ENCODE results near the gene EXOC2. TPM values are rescaled to one million over a fixed set of nuclear protein-coding genes. Genes with fewer than 3 reads are reported as not detected.

EXOC2 gene
- total RNA-seq, 2 experiments from 2014 or later = 22.5 to 24.8 TPM

GRCh38 chr6:551405-551804 is 141.5 kb downstream of the EXOC2 start:
- no peaks in the 10 kb centered on the region for H3K36me3 ChIP-seq (ENCODE audit: insufficient read depth, low read length)
- no peak overlapping the region for H3K4me3 ChIP-seq (ENCODE audit: low read depth, low read length, poor library complexity, severe bottlenecking)
- peak; percentile 46 for DNase-seq (ENCODE audit: low spot score)
- ChIA-PET CTCF (ENCODE audit: unreplicated experiment) (interaction anchor here (0.5 to 0.6 kb wide), 2 partner anchors 13 to 396 kb away, joined by 3 read pairs; no protein-coding TSS in a partner anchor), POLR2A (interaction anchor here (0.6 kb wide), 1 partner anchor 255 kb away, joined by 3 read pairs; no protein-coding TSS in a partner anchor)
- no peaks in the 10 kb centered on the region for H4K20me1 ChIP-seq (ENCODE audit: insufficient read depth, low read length)
- no peaks in the 10 kb centered on the region for H3K9me2 ChIP-seq (ENCODE audit: insufficient read depth, low read length)
- no peak overlapping the region for H3K27ac ChIP-seq (ENCODE audit: low read depth, low read length, poor library complexity, severe bottlenecking)
- no peaks in the 10 kb centered on the region for H3K4me1 ChIP-seq (ENCODE audit: insufficient read depth, low read length, poor library complexity, severe bottlenecking)
- H3K4me2 ChIP-seq (ENCODE audit: low read length) = no peak overlapping the region
- BruUV-seq (replicated peaks) = no TSS peak
- no peaks in the 10 kb centered on the region for H3K79me2 ChIP-seq (ENCODE audit: insufficient read depth, low read depth, low read length)
- intact Hi-C loops (cut with micrococcal nuclease; ENCODE audit: unreplicated experiment) = no loop called here
- TF ChIP-seq EZH2phosphoT487 (IDR thresholded peaks at IDR 0.05; ENCODE audit: borderline replicate concordance, low read depth, low read length) (no peak), CTCF (conservative IDR thresholded peaks at IDR 0.05; ENCODE audit: low read length) (peak; percentile 50)
- H3K9me3 ChIP-seq (ENCODE audit: low read length) = no peaks in the 10 kb centered on the region
- H2AFZ ChIP-seq (ENCODE audit: low read length) = no peak overlapping the region

DNA sequence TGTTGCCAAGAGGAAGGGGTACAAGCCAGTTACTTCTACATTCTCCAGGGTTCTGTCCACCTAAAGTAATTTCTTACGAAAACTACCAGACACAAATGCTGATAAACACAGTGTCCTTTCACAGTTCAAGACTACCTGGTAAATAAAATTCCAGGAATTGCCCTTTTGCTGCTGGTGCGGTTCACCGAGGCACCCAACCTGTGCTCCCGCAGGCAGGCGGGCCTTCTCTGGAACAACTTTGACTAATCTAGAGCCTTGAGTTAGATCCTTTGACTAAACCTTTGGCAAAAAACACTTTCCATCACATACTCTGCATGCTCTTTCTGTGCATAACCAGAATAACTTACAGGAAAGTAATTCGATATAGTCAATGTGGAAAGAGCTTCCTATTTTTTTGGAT is 143.0 kb downstream of the EXOC2 start:
- BruUV-seq (replicated peaks) = no TSS peak
- ChIA-PET POLR2A (interaction anchor here (0.5 kb wide), 2 partner anchors 43 to 49 kb away, joined by 3 to 5 read pairs; no protein-coding TSS in a partner anchor), CTCF (ENCODE audit: unreplicated experiment) (no interaction called here)
- Histone ChIP-seq H3K4me1 (ENCODE audit: insufficient read depth, low read length, poor library complexity, severe bottlenecking) (no peaks in the 10 kb centered on the region), H3K27ac (ENCODE audit: low read depth, low read length, poor library complexity, severe bottlenecking) (no peak overlapping the region), H3K36me3 (ENCODE audit: insufficient read depth, low read length) (no peaks in the 10 kb centered on the region), H3K9me2 (ENCODE audit: insufficient read depth, low read length) (no peaks in the 10 kb centered on the region), H2AFZ (ENCODE audit: low read length) (no peak overlapping the region), H3K4me2 (ENCODE audit: low read length) (no peak overlapping the region), H3K9me3 (ENCODE audit: low read length) (no peaks in the 10 kb centered on the region), H3K4me3 (ENCODE audit: low read depth, low read length, poor library complexity, severe bottlenecking) (no peak overlapping the region), H4K20me1 (ENCODE audit: insufficient read depth, low read length) (no peaks in the 10 kb centered on the region), H3K79me2 (ENCODE audit: insufficient read depth, low read depth, low read length) (no peaks in the 10 kb centered on the region)
- TF ChIP-seq EZH2phosphoT487 (IDR thresholded peaks at IDR 0.05; ENCODE audit: borderline replicate concordance, low read depth, low read length) (no peak), CTCF (conservative IDR thresholded peaks at IDR 0.05; ENCODE audit: low read length) (no peak)
- DNase-seq (ENCODE audit: low spot score) = no peak
- intact Hi-C loops (cut with micrococcal nuclease; ENCODE audit: unreplicated experiment) = no loop called here

DNA sequence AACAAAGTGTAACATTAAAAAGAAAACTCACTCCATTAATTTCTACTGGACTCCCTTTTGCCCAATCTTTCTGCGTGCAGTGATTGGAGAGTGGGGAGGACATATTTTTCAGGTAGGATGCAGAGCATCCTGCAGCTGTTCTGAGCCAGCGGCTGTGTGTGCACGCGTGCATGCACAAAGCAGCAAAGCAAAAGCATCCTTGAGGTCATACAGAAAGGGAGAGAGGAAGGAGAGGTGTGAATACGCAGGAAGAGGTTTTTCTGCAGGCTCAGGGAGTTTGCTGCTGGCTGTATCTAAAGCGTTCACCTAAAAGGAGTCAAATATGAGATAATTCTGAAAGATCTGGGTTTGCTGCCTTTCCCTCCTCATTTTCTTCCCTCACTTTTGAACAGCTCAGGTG is 144.4 kb downstream of the EXOC2 start:
- no peaks in the 10 kb centered on the region for H3K9me2 ChIP-seq (ENCODE audit: insufficient read depth, low read length)
- TF ChIP-seq CTCF (conservative IDR thresholded peaks at IDR 0.05; ENCODE audit: low read length) = no peak
- H3K36me3 ChIP-seq (ENCODE audit: insufficient read depth, low read length) = no peaks in the 10 kb centered on the region
- intact Hi-C loops (cut with micrococcal nuclease; ENCODE audit: unreplicated experiment) = no loop called here
- no peaks in the 10 kb centered on the region for H3K9me3 ChIP-seq (ENCODE audit: low read length)
- ChIA-PET POLR2A (no interaction called here), CTCF (ENCODE audit: unreplicated experiment) (no interaction called here)
- BruUV-seq (replicated peaks) = no TSS peak
- H3K4me2 ChIP-seq (ENCODE audit: low read length) = no peak overlapping the region
- no peaks in the 10 kb centered on the region for H3K4me1 ChIP-seq (ENCODE audit: insufficient read depth, low read length, poor library complexity, severe bottlenecking)
- no peak overlapping the region for H2AFZ ChIP-seq (ENCODE audit: low read length)
- no peak for DNase-seq (ENCODE audit: low spot score)
- H3K4me3 ChIP-seq (ENCODE audit: low read depth, low read length, poor library complexity, severe bottlenecking) = no peak overlapping the region
- H3K27ac ChIP-seq (ENCODE audit: low read depth, low read length, poor library complexity, severe bottlenecking) = no peak overlapping the region
- no peaks in the 10 kb centered on the region for H4K20me1 ChIP-seq (ENCODE audit: insufficient read depth, low read length)
- no peaks in the 10 kb centered on the region for H3K79me2 ChIP-seq (ENCODE audit: insufficient read depth, low read depth, low read length)

All from OCI-LY7 (cell line).